ENCODE measurements around the gene PSMD1. TPM values are rescaled to one million over a fixed set of nuclear protein-coding genes. Genes with fewer than 3 reads are reported as not detected.

Gene PSMD1
- polyA plus RNA-seq, 1 experiment = 153 TPM

DNA sequence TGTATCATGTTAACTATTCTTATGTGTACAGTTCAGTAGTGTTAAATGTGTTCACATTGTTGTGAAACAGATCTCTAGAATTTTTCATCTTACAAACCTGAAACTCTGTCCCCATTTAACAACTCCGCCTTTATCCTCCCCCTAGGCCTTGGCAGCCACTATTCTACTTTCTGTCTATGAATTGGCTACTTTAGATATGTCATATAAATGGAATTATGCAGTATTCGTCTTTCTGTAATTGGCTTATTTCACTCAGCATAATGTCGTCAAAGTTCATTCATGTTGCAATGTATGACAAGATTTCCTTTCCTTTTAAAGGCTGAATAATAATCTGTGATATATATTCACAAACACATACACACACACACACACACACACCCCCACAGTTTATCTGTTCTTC, 154.1 kb downstream of the PSMD1 start:
- DNase-seq (ENCODE audit: low read depth) = no peak
- ChIA-PET CTCF (interaction anchor here (1.8 kb wide), 1 partner anchor 106 kb away, joined by 6 read pairs; no protein-coding TSS in a partner anchor), POLR2A (no interaction called here)
- TF ChIP-seq, protein P1, sequence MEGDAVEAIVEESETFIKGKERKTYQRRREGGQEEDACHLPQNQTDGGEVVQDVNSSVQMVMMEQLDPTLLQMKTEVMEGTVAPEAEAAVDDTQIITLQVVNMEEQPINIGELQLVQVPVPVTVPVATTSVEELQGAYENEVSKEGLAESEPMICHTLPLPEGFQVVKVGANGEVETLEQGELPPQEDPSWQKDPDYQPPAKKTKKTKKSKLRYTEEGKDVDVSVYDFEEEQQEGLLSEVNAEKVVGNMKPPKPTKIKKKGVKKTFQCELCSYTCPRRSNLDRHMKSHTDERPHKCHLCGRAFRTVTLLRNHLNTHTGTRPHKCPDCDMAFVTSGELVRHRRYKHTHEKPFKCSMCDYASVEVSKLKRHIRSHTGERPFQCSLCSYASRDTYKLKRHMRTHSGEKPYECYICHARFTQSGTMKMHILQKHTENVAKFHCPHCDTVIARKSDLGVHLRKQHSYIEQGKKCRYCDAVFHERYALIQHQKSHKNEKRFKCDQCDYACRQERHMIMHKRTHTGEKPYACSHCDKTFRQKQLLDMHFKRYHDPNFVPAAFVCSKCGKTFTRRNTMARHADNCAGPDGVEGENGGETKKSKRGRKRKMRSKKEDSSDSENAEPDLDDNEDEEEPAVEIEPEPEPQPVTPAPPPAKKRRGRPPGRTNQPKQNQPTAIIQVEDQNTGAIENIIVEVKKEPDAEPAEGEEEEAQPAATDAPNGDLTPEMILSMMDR (IDR thresholded peaks at IDR 0.05; ENCODE audit: insufficient read depth, low read depth, low read length) = no peak
- no peaks in the 10 kb centered on the region for H3K27me3 ChIP-seq (ENCODE audit: control insufficient read depth, insufficient read depth, low read length)
- peaks cover 27% of the 10 kb centered on the region for H3K36me3 ChIP-seq (ENCODE audit: control insufficient read depth, insufficient read depth, low read length)
- H3K4me3 ChIP-seq (ENCODE audit: low read depth, low read length) = no peak overlapping the region

DNA sequence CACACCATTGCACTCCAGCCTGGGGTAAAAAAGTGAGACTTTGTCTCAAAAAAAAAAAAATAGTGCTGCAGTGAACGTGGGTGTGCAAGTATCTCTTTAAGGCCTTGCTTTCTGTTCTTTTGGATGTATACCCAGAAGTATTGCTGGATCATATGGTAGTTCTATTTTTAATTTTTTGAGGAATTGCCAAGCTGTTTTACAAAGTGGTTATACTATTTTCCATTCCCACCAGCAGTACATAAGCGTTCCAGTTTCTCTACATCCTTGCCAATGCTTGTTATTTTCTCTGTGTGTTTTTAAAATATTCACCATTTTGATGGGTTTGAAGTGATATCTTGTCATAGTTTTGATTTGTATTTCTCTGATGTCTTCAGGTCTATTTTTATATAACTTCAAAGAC, 154.8 kb downstream of the PSMD1 start:
- TF ChIP-seq, protein P1 (IDR thresholded peaks at IDR 0.05; ENCODE audit: insufficient read depth, low read depth, low read length) = no peak
- CTCF ChIA-PET = interaction anchor here (0.7 to 1.8 kb wide), 3 partner anchors 16 to 107 kb away, joined by 4 to 6 read pairs (median 5); no protein-coding TSS in a partner anchor
- Histone ChIP-seq H3K27me3 (ENCODE audit: control insufficient read depth, insufficient read depth, low read length) (no peaks in the 10 kb centered on the region), H3K4me3 (ENCODE audit: low read depth, low read length) (no peak overlapping the region), H3K36me3 (ENCODE audit: control insufficient read depth, insufficient read depth, low read length) (peaks cover 29% of the 10 kb centered on the region)
- DNase-seq (ENCODE audit: low read depth) = no peak
- POLR2A ChIA-PET = no interaction called here

DNA sequence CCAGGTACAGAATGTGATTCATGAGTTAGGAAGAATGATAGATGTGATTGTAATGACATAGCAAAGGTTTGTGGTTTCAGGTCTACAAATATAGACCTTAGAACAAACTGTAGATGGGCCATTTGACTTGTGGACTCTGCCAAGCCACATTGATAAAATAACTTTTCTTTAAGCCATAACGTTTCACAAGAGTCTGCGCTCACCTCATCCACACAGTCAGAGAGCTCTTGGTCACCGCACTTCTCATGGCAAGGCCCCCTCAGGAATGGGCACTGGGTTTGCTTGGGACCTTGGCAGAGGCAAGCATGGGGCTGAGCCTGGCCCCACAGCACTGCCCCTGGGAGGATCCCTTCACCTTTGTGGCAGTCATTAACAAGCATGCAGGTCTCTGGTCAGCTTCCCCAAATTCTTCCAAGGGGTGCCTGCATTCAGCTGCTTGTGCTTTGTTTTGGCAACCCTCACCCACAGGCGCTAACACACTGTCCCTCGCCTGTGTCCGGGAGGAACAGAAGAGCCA, 155.7 kb downstream of the PSMD1 start:
- TF ChIP-seq, protein P1 (IDR thresholded peaks at IDR 0.05; ENCODE audit: insufficient read depth, low read depth, low read length) = no peak
- peaks cover 30% of the 10 kb centered on the region for H3K36me3 ChIP-seq (ENCODE audit: control insufficient read depth, insufficient read depth, low read length)
- DNase-seq (ENCODE audit: low read depth) = no peak
- H3K4me3 ChIP-seq (ENCODE audit: low read depth, low read length) = no peak overlapping the region
- ChIA-PET CTCF (interaction anchor here (1.2 to 1.8 kb wide), 2 partner anchors 15 to 108 kb away, joined by 5 to 6 read pairs; no protein-coding TSS in a partner anchor), POLR2A (no interaction called here)
- no peaks in the 10 kb centered on the region for H3K27me3 ChIP-seq (ENCODE audit: control insufficient read depth, insufficient read depth, low read length)

DNA sequence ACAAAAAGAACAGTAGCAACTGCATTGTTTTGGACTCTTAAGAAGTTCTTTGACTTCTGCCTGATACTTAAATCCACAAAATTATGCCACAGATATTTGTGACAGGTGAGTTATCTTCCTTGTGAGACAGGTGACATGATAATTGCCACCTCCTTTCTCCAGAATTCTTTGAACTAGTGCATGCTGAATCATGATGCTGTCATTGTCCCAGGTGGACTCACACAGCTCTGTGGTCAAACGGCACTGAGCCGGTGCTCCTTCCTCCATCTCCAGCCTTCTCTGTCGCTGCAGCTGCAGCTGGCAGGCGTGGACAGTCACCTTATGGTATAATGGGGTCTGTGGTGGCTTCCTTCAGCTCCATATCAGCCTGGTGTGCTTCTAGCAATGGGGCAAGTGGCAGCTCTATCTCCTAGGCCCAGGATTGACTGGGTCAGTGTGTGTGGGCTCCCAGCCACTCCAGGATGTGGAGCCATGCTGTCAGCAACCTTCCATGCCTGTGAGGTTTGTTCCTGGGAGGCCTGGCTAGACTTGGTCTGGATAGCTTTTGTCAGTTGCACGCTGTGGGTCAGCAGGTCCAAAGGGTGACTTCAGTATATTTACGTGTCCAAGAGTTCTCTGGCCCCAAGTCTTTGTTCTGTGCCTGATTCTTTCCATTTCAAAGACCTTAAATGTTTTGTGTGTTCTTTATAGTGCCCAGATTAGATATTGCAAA, 157.4 kb downstream of the PSMD1 start:
- CTCF ChIA-PET = interaction anchor here (1.3 kb wide), 1 partner anchor 22 kb away, joined by 3 read pairs; no protein-coding TSS in a partner anchor
- DNase-seq (ENCODE audit: low read depth) = no peak
- H3K4me3 ChIP-seq (ENCODE audit: low read depth, low read length) = no peak overlapping the region
- POLR2A ChIA-PET = no interaction called here
- H3K36me3 ChIP-seq (ENCODE audit: control insufficient read depth, insufficient read depth, low read length) = peaks cover 25% of the 10 kb centered on the region
- TF ChIP-seq, protein P1 (IDR thresholded peaks at IDR 0.05; ENCODE audit: insufficient read depth, low read depth, low read length) = no peak
- H3K27me3 ChIP-seq (ENCODE audit: control insufficient read depth, insufficient read depth, low read length) = no peaks in the 10 kb centered on the region

DNA sequence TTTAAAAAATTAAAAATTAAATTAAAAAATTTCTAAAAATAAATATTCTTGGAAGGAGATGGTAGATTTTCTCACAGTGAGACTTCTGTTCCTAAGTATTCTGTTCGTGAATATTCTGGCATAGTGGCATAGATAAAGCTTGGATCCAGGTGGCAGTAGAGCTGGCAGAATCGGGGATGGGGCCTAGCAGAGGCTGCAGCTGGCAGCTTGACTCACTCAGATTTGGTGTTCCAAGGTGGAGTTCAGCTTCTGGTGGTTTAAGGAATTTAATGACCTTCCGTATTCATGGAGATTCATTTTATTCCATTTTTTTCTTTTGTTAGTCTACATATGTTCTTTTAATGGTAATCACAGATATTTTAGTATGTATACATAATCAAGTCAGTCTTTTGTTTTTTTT, 161.7 kb downstream of the PSMD1 start:
- POLR2A ChIA-PET = no interaction called here
- H3K36me3 ChIP-seq (ENCODE audit: control insufficient read depth, insufficient read depth, low read length) = peaks cover 24% of the 10 kb centered on the region
- no peak overlapping the region for H3K4me3 ChIP-seq (ENCODE audit: low read depth, low read length)
- H3K27me3 ChIP-seq (ENCODE audit: control insufficient read depth, insufficient read depth, low read length) = no peaks in the 10 kb centered on the region
- no peak for DNase-seq (ENCODE audit: low read depth)
- CTCF ChIA-PET = interaction anchor here (1.0 to 2.4 kb wide), 4 partner anchors 9 to 235 kb away, joined by 3 to 9 read pairs (median 8); no protein-coding TSS in a partner anchor
- TF ChIP-seq, protein P1 (IDR thresholded peaks at IDR 0.05; ENCODE audit: insufficient read depth, low read depth, low read length) = no peak
